H1 (cell line): ENCODE measurements around the gene EIF4A3.

Source experiments
- CBX8 ChIP-seq: fragments of 300-800, 300-1000 bp; sonication (generic); IDR thresholded peaks from 2 replicates; pipeline ENCODE4 v1.7.1; 2016; ENCODE audit warnings: low read depth, low read length, borderline replicate concordance
- CTCF ChIP-seq, 3 experiments: IDR thresholded peaks; 1 replicate in 2 of 3; 2 replicates in 1 of 3; pipeline versions ENCODE4 v1.5.1 to v1.6.1; 2011; ENCODE audit warnings: low read length in 3 of 3, mild to moderate bottlenecking in 3 of 3, inconsistent platforms in 2 of 3, low read depth in 1 of 3, moderate library complexity in 1 of 3; ENCODE audit not compliant: insufficient read depth in 1 of 3; ENCODE audit errors: control extremely low read depth in 1 of 3
- JUN ChIP-seq: IDR thresholded peaks from 2 replicates; pipeline ENCODE4 v1.6.1; 2011; ENCODE audit warnings: low read depth, mild to moderate bottlenecking, improper control_type of control experiment, low read length
- KDM4A ChIP-seq: IDR thresholded peaks from one replicate; pipeline ENCODE4 v1.7.1; 2012; ENCODE audit warnings: low read depth, mild to moderate bottlenecking, moderate library complexity, low read length, inconsistent platforms; ENCODE audit not compliant: severe bottlenecking
- KDM5A ChIP-seq: fragments of 200-600 bp; IDR thresholded peaks from 2 replicates; pipeline ENCODE4 v1.7.1; 2012; ENCODE audit warnings: mild to moderate bottlenecking, low read length, inconsistent platforms, mixed read lengths
- POLR2A ChIP-seq, 2 experiments: IDR thresholded peaks; 1 replicate in 1 of 2; 2 replicates in 1 of 2; pipeline ENCODE4 v1.6.1; 2011; ENCODE audit warnings: low read depth in 2 of 2, low read length in 2 of 2, mild to moderate bottlenecking in 2 of 2; ENCODE audit errors: control extremely low read depth in 1 of 2
- RXRA ChIP-seq: IDR thresholded peaks from 2 replicates; pipeline ENCODE4 v1.6.1; 2011; ENCODE audit warnings: low read depth, mild to moderate bottlenecking, low read length, moderate library complexity; ENCODE audit not compliant: insufficient read depth
- TCF12 ChIP-seq: IDR thresholded peaks from 2 replicates; pipeline ENCODE4 v1.6.1; 2011; ENCODE audit warnings: low read depth, mild to moderate bottlenecking, low read length
- USF2 ChIP-seq: IDR thresholded peaks from 2 replicates; pipeline ENCODE4 v1.6.1; 2011; ENCODE audit warnings: low read length, improper control_type of control experiment

GRCh38 chr17:80195141-80195540, 48.2 kb upstream of the EIF4A3 start:
- no peak for TF ChIP-seq TCF12
- TF ChIP-seq POLR2A (IDR thresholded peaks at IDR 0.05; ENCODE audit: control extremely low read depth in 1 of 2, low read depth in 2 of 2, low read length in 2 of 2), result no peak
- TF ChIP-seq KDM4A, result no peak
- TF ChIP-seq CTCF (IDR thresholded peaks at IDR 0.05; ENCODE audit: control extremely low read depth in 1 of 3, insufficient read depth in 1 of 3, low read depth in 1 of 3, low read length in 3 of 3), result no peak
- no peak for TF ChIP-seq JUN
- TF ChIP-seq CBX8, result no peak
- TF ChIP-seq KDM5A, result no peak
- no peak for TF ChIP-seq USF2
- TF ChIP-seq RXRA, result no peak
